B cell (primary cell): ENCODE data around the gene KLF5. TPM values are rescaled to one million over a fixed set of nuclear protein-coding genes. Genes with fewer than 3 reads are reported as not detected.

Experiments used
- ATAC-seq: fragments of 200-7000 bp; cut with Tn5 transposase; one replicate; pipeline ENCODE4 v1.10.0; 2021; ENCODE audit warnings: low read depth, mild to moderate bottlenecking, moderate number of reproducible peaks, moderate library complexity
- CTCF ChIA-PET: fragments of 350-600 bp; sonication (Branson Sonifier 250); formaldehyde crosslinking; loops from one replicate; lab custom pipeline; 2021; ENCODE audit warnings: antibody characterized with exemption, inconsistent platforms; lab: Charles Lee
- POLR2A ChIA-PET: fragments of 350-600 bp; sonication (Branson Sonifier 250); formaldehyde crosslinking; loops from one replicate; lab custom pipeline; 2021; ENCODE audit warnings: antibody characterized with exemption; lab: Charles Lee
- DNase-seq: peaks from one replicate; pipeline ENCODE4 v3.0.0; 2013
- H2AFZ ChIP-seq: 2 replicates; pipeline ENCODE4 v1.6.1; 2012; ENCODE audit warnings: mild to moderate bottlenecking, low read depth, low read length; ENCODE audit not compliant: insufficient read depth, poor library complexity, severe bottlenecking
- H3K27ac ChIP-seq, 2 donors: 1 replicate in 1 of 2; 2 replicates in 1 of 2; pipeline ENCODE4 v1.5.1; 2012 to 2013; ENCODE audit warnings: low read length in 2 of 2, mild to moderate bottlenecking in 2 of 2, moderate library complexity in 1 of 2
- H3K27me3 ChIP-seq, 4 experiments: fragments of 200-600 bp in 1 of 4; sonication (generic) in 1 of 4; replicated peaks in 1 of 4; 1 replicate in 2 of 4; 2 replicates in 2 of 4; pipeline versions ENCODE4 v1.6.1 to v1.7.0; 2013 to 2016; ENCODE audit warnings: low read length in 3 of 4, mild to moderate bottlenecking in 2 of 4, mixed read lengths in 1 of 4, moderate library complexity in 1 of 4; ENCODE audit not compliant: insufficient read depth in 4 of 4, control insufficient read depth in 3 of 4; ENCODE audit errors: control extremely low read depth in 1 of 4
- H3K36me3 ChIP-seq, 2 experiments: replicated peaks in 1 of 2; 1 replicate in 1 of 2; 2 replicates in 1 of 2; pipeline versions ENCODE4 v1.6.1 to v1.7.1; 2013; ENCODE audit warnings: low read length in 1 of 2; ENCODE audit not compliant: insufficient read depth in 2 of 2, control insufficient read depth in 1 of 2; ENCODE audit errors: control extremely low read depth in 1 of 2, extremely low read depth in 1 of 2
- H3K4me1 ChIP-seq, 2 donors: fragments of 200-600 bp in 1 of 2; sonication (generic) in 1 of 2; 1 replicate in 1 of 2; 2 replicates in 1 of 2; pipeline versions ENCODE4 v1.5.1 to v1.6.1; 2013 to 2017; ENCODE audit warnings: low read length in 2 of 2; ENCODE audit not compliant: control insufficient read depth in 2 of 2, insufficient read depth in 2 of 2
- H3K4me2 ChIP-seq: replicated peaks from 2 replicates; pipeline ENCODE3; 2012; ENCODE audit warnings: mild to moderate bottlenecking, low read depth, low read length; ENCODE audit not compliant: poor library complexity, severe bottlenecking
- H3K4me3 ChIP-seq, 5 experiments: fragments of 200-600 bp in 1 of 5; sonication (generic) in 1 of 5; 1 replicate in 3 of 5; 2 replicates in 2 of 5; pipeline versions ENCODE4 v1.5.1 to v1.7.0; 2011 to 2016; ENCODE audit warnings: low read length in 4 of 5, mild to moderate bottlenecking in 4 of 5, low read depth in 2 of 5, control low read depth in 1 of 5, moderate library complexity in 1 of 5; ENCODE audit not compliant: insufficient read depth in 1 of 5; ENCODE audit errors: control extremely low read depth in 1 of 5, extremely low read depth in 1 of 5
- H3K79me2 ChIP-seq: fragments of 200-600 bp; sonication (generic); one replicate; pipeline ENCODE4 v1.6.0; 2016; ENCODE audit warnings: low read length; ENCODE audit not compliant: control insufficient read depth, insufficient read depth
- H3K9ac ChIP-seq: fragments of 200-600 bp; sonication (generic); 2 replicates; pipeline ENCODE4 v1.6.1; 2017; ENCODE audit warnings: mild to moderate bottlenecking, low read length, moderate library complexity
- H3K9me3 ChIP-seq, 3 donors: one replicate each; pipeline versions ENCODE4 v1.6.1 to v1.7.1; 2013; ENCODE audit warnings: low read length in 2 of 3; ENCODE audit not compliant: control insufficient read depth in 2 of 3, insufficient read depth in 1 of 3; ENCODE audit errors: control extremely low read depth in 1 of 3
- H4K20me1 ChIP-seq: 2 replicates; pipeline ENCODE4 v1.6.0; 2012; ENCODE audit warnings: mild to moderate bottlenecking, low read length; ENCODE audit not compliant: insufficient read depth, control insufficient read depth, poor library complexity, severe bottlenecking
- H3K27ac Mint-ChIP-seq: one replicate; pipeline ENCODE4 v1.8.0; 2021; ENCODE audit warnings: mixed read lengths
- H3K27me3 Mint-ChIP-seq: one replicate; pipeline ENCODE4 v1.8.0; 2021; ENCODE audit warnings: mixed read lengths
- H3K4me1 Mint-ChIP-seq: one replicate; pipeline ENCODE4 v1.8.0; 2021; ENCODE audit warnings: mixed read lengths
- H3K4me3 Mint-ChIP-seq: one replicate; pipeline ENCODE4 v1.8.0; 2021; ENCODE audit warnings: mixed read lengths
- H3K9me3 Mint-ChIP-seq: one replicate; pipeline ENCODE4 v1.8.0; 2022; ENCODE audit warnings: mixed read lengths; ENCODE audit not compliant: insufficient read depth
- CTCF ChIP-seq: fragments of 200-600 bp; IDR thresholded peaks from one replicate; pipeline ENCODE4 v1.8.0; 2022; ENCODE audit warnings: antibody characterized with exemption, mild to moderate bottlenecking
- EZH2 ChIP-seq: IDR thresholded peaks from 2 replicates; pipeline ENCODE4 v1.6.1; 2012; ENCODE audit warnings: borderline replicate concordance, low read depth, mild to moderate bottlenecking, moderate library complexity, low read length; ENCODE audit not compliant: insufficient read depth, poor library complexity, severe bottlenecking
- WGBS: methylation state at CpG from one replicate; pipeline ENCODE4 v1.1.5; 2013; ENCODE audit warnings: missing lambda C conversion rate; ENCODE audit not compliant: insufficient coverage; 5-methylcytosine and 5-hydroxymethylcytosine counted together
- intact Hi-C: fragments of 100-400 bp; cut with micrococcal nuclease; formaldehyde crosslinking; loops from one replicate; pipeline ENCODE4 v1.10.0; 2022
- polyA plus RNA-seq: library from polyadenylated mRNA; depleted of rRNA; stranded (reverse); fragments of >200 nt; gene quantifications from 2 replicates; pipeline ENCODE4 v1.2.3, GENCODE V29; 2012
- total RNA-seq, 2 donors: library from RNA; stranded (reverse); fragments of 120-200 nt in 1 of 2; gene quantifications; 1 replicate in 1 of 2; 2 replicates in 1 of 2; pipeline versions ENCODE4 v1.2.3 to v1.2.4, GENCODE V29; 2013 to 2022

Gene KLF5
- total and polyA plus RNA-seq, 2 donors (not counting 1 experiment from before 2014, with no cell fraction given): 0.94 to 1.5 TPM

GRCh38 chr13:73101351-73102007 is 42.7 kb downstream of the KLF5 start:
- H2AFZ ChIP-seq: no peak overlapping the region
- TF ChIP-seq CTCF (no peak), EZH2 (no peak)
- H3K4me1 ChIP-seq: no peaks in the 10 kb centered on the region
- H3K4me3 Mint-ChIP-seq: no peak overlapping the region
- ChIA-PET CTCF (no interaction called here), POLR2A (no interaction called here)
- H3K9me3 Mint-ChIP-seq: no peaks in the 10 kb centered on the region
- H3K9ac ChIP-seq: no peak overlapping the region
- H3K27ac Mint-ChIP-seq: no peak overlapping the region
- H3K79me2 ChIP-seq: no peaks in the 10 kb centered on the region
- no peak overlapping the region for H3K27ac ChIP-seq
- no peak overlapping the region for H3K4me2 ChIP-seq
- no peak for ATAC-seq
- no CpG with 5 or more reads among the region's 2 CpGs for WGBS
- H3K36me3 ChIP-seq: no peaks in the 10 kb centered on the region
- intact Hi-C loops: no loop called here
- no peaks in the 10 kb centered on the region for H4K20me1 ChIP-seq
- no peaks in the 10 kb centered on the region for H3K27me3 Mint-ChIP-seq
- no peaks in the 10 kb centered on the region for H3K27me3 ChIP-seq
- no peak overlapping the region for H3K4me3 ChIP-seq
- H3K9me3 ChIP-seq: peaks cover 0 to 2% (median 0%) of the 10 kb centered on the region in 3 donors
- no peak for DNase-seq
- H3K4me1 Mint-ChIP-seq: no peaks in the 10 kb centered on the region

DNA sequence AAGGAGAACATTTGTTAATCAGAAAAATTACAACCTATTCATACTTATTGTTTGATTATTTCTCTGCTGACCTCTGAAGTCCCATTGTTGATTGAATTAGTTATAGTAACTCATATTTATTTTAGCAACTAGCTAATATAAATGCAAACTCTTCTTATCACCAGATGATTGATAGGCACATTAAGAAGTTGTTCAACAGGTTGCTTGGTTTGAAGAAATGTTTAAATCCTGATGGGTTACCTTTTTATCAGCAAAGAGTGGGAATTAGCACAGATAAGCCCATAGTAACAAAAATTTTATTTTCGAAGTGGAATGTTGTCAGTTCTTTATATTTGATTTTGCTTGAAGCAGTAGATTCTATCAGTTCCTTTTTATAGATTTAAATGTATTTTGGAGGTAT is 44.4 kb downstream of the KLF5 start:
- H3K4me3 Mint-ChIP-seq: no peak overlapping the region
- intact Hi-C loops: no loop called here
- H3K9ac ChIP-seq: no peak overlapping the region
- H3K27me3 ChIP-seq: no peaks in the 10 kb centered on the region
- H3K4me3 ChIP-seq: no peak overlapping the region
- H3K27ac ChIP-seq: no peak overlapping the region
- H3K4me1 Mint-ChIP-seq: no peaks in the 10 kb centered on the region
- no peaks in the 10 kb centered on the region for H3K4me1 ChIP-seq
- no peaks in the 10 kb centered on the region for H4K20me1 ChIP-seq
- WGBS: no CpG with 5 or more reads among the region's 1 CpG
- H3K9me3 Mint-ChIP-seq: no peaks in the 10 kb centered on the region
- H3K9me3 ChIP-seq: peaks cover 0 to 2% (median 0%) of the 10 kb centered on the region in 3 donors
- H3K27me3 Mint-ChIP-seq: no peaks in the 10 kb centered on the region
- ChIA-PET CTCF (no interaction called here), POLR2A (no interaction called here)
- H3K79me2 ChIP-seq: no peaks in the 10 kb centered on the region
- H2AFZ ChIP-seq: no peak overlapping the region
- no peak for ATAC-seq
- H3K36me3 ChIP-seq: no peaks in the 10 kb centered on the region
- no peak for DNase-seq
- H3K4me2 ChIP-seq: no peak overlapping the region
- TF ChIP-seq CTCF (no peak), EZH2 (no peak)
- H3K27ac Mint-ChIP-seq: no peak overlapping the region
